ENCODE data around the gene ARHGEF19.
"Not testable (repeated sequence)": the region's sequence is repeated elsewhere in the genome, so short reads cannot be mapped to it uniquely, and the experiment has no call there.

DNA sequence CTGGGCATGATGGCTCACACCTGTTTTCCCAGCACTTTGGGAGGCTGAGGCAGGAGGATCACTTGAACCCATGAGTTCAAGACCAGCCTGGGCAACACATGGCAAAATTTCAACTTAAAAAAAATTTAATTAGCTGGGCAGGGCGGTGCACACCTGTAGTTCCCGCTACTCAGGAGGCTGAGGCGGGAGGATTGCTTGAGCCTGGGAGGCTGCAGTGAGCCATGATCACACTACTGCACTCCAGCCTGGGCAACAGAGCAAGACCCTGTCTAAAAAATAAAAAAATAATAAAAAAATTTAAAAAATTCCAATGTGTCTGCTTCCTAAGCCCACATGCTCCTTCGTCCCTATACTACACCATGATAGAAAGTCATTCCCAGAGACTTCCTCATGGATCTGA, 16.3 kb downstream of the ARHGEF19 start:
- not testable (repeated sequence) for TF ChIP-seq RAD21 (IDR thresholded peaks at IDR 0.05; ENCODE audit: insufficient read depth, low read depth, low read length); FOXK2 (IDR thresholded peaks at IDR 0.05); JUND (IDR thresholded peaks at IDR 0.05; ENCODE audit: low read depth, low read length)

All from GM12878 (cell line).